K562 treated with DMSO at 1 percent for 4 hours (cell line): ENCODE measurements around the gene NUFIP1. TPM values are rescaled to one million over a fixed set of nuclear protein-coding genes. Genes with fewer than 3 reads are reported as not detected.

ENCODE experiments used
- total RNA-seq: library from RNA; unstranded; fragments of 300-600 nt; gene quantifications from 2 replicates; pipeline ENCODE4 v1.2.3, GENCODE V29; 2022; ENCODE audit not compliant: insufficient read depth

NUFIP1 gene
- total RNA-seq = 2.2 and 2.5 TPM in 2 replicates

DNA sequence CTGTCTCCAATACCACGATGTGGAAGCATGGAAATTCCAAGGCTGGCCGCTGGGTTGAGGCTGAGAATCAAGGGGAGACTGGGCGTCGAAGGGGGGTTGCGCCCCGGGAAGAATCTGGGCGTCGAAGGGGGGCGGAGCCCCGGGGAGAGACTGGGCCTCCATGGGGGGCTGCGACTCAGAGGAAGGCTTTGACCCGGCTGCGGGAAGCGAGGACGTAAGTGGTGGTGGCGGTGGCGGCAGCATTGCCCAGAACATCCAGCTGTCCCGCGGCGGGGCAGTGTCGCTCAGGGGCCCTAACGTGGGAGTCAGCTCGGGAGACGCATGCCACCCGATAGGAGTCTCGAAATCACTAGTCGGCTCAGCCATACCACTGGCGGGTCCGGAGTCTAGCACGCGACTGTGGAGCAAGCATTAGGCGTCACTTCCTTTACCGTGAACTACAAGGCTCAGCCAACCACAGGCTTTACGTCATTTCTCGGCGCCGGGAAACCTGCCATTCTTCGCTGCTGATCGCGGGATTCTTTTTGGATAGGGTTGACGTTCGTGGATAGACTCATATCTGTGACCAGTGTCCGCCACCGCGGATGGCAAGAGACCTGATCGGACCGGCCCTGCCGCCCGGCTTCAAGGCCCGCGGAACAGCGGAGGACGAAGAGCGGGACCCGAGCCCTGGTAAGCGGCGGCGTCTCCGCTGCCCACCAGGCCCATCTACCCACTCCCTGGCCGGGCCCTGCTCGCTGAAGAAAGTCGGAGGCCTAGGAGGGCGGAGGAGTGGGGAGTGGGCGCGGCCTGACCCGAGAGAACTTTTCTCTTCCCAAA is at the start of gene NUFIP1, which contains the start of gene GPALPP1:
NUFIP1 (minus strand) TSS at position 401 of the 819 bp plus-strand sequence; CDS start at position 366, 35 bp downstream.
GPALPP1 (plus strand) TSS at position 468 of the 819 bp plus-strand sequence; CDS start at position 585, 117 bp downstream.

Other genes starting within 250 kb of the NUFIP1 start
- gene GPALPP1, start 67 bp upstream of the NUFIP1 start, total RNA-seq = 10.4 and 12.6 TPM in 2 replicates
- gene GTF2F2, start 131.0 kb upstream of the NUFIP1 start, total RNA-seq = 13.2 and 13.9 TPM in 2 replicates
- gene KCTD4, start 211.6 kb upstream of the NUFIP1 start, total RNA-seq = not detected in 2 replicates